Keratinocyte (primary cell): ENCODE data around the gene PGS1.

Experiments used
- CTCF ChIP-seq, 3 experiments: IDR thresholded peaks in 1 of 3; conservative IDR thresholded peaks in 1 of 3; optimal IDR thresholded peaks in 1 of 3; 2 replicates in 2 of 3; 3 replicates in 1 of 3; pipeline versions ENCODE3 to v1.5.1; 2011; ENCODE audit warnings: low read length in 3 of 3, mild to moderate bottlenecking in 3 of 3, moderate library complexity in 2 of 3, control low read depth in 1 of 3, inconsistent platforms in 1 of 3; ENCODE audit not compliant: insufficient read depth in 2 of 3; ENCODE audit errors: extremely low read depth in 1 of 3
- EZH2 ChIP-seq: IDR thresholded peaks from one replicate; pipeline ENCODE4 v1.6.1; 2012; ENCODE audit warnings: inconsistent platforms, mild to moderate bottlenecking, low read length, moderate library complexity

GRCh38 chr17:78400581-78401240 is 22.3 kb downstream of the PGS1 start:
- TF ChIP-seq CTCF (optimal IDR thresholded peaks at IDR 0.05 in 1 of 3, IDR thresholded peaks at IDR 0.05 in 1 of 3, conservative IDR thresholded peaks at IDR 0.05 in 1 of 3; ENCODE audit: extremely low read depth in 1 of 3, insufficient read depth in 2 of 3, low read length in 3 of 3): no peak
- no peak for TF ChIP-seq EZH2
